ENCODE measurements around the gene FOXD4L1.
"Not testable (repeated sequence)": the region's sequence is repeated elsewhere in the genome, so short reads cannot be mapped to it uniquely, and the experiment has no call there.

DNA sequence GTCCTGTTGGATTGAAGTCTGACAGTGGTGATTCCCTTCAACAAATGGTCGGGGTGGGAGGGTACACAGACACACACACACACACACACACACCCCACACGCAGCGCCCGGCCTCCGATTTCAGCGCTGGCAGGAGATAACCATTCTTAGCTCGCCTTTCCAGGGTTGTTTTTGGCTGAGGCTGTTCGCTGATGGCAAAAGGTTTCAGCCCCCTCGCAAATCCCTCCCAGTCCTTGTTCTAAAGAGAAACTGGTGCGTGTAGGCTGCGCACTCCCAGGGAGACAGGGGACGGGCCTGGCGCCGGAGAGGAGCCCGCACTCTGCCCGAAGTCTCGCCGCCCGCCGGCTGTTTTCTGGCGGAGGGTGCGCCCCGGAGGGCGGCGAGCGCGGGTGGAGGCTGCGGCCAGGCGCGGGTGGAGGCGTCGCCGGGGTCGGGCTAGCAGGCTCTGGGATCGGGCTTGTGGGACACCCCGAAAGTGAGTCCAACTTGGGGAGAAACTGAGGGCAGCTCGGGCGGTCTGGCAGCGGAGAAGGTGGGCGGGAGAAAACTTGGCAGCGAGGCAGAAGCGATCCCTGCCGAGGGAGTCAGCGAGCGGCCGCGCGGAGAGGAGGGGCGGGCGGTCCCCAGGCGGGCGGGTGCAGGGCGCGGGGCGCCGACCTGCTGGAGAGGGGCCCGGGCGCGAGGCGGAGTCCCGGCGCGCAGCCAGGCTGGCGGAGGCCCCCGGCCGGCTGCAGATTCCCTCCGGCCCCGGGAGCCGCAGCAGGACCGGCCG lies 42.9 kb downstream of the FOXD4L1 start:
- TF ChIP-seq, protein P1, sequence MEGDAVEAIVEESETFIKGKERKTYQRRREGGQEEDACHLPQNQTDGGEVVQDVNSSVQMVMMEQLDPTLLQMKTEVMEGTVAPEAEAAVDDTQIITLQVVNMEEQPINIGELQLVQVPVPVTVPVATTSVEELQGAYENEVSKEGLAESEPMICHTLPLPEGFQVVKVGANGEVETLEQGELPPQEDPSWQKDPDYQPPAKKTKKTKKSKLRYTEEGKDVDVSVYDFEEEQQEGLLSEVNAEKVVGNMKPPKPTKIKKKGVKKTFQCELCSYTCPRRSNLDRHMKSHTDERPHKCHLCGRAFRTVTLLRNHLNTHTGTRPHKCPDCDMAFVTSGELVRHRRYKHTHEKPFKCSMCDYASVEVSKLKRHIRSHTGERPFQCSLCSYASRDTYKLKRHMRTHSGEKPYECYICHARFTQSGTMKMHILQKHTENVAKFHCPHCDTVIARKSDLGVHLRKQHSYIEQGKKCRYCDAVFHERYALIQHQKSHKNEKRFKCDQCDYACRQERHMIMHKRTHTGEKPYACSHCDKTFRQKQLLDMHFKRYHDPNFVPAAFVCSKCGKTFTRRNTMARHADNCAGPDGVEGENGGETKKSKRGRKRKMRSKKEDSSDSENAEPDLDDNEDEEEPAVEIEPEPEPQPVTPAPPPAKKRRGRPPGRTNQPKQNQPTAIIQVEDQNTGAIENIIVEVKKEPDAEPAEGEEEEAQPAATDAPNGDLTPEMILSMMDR (IDR thresholded peaks at IDR 0.05), result not testable (repeated sequence)
- TF ChIP-seq POLR2A (IDR thresholded peaks at IDR 0.05), result not testable (repeated sequence)
